NCI-H526 treated with DMSO at 0.1 percent for 48 hours (cell line): ENCODE data around the gene ZNF3.

Experiments used
- DNase-seq: peaks from one replicate; lab custom pipeline; 2025; lab: John Stamatoyannopoulos, UW

ZNF3 gene

DNA sequence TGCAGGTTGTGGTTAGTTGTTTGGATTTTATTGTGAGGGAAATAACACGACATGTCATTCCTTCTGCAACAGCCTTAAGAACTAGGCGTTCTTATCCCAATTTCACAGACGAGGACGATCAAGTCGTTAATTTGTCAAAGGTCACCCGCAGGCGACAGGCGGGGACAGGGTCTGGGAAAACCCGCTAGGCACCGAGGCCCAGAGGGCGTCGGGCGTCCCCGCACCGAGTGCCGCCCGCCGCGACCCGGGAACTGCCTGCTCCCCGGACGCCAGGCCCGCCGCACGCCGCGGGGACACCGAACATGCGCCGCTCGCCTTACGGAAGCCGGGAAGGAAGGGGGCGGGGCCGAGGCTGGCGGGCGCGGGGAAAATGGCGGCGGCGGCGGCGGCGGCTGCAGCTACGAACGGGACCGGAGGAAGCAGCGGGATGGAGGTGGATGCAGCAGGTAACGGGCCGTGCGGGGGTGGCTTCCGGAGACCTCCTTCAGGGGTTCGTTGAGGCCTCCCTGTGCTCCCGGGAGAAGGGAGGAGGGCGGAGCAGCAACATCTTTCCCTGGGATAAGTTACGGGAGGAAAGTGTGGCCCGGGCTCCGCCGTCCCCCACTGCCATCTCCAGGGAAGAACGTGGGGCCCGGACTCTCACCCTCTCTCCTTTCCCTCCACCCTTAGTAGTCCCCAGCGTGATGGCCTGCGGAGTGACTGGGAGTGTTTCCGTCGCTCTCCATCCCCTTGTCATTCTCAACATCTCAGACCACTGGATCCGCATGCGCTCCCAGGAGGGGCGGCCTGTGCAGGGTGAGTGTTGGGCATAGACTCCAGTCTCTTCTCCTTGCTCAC, 7.3 kb upstream of the ZNF3 start, which contains the start of gene COPS6:
Gene COPS6 (plus strand): TSS at position 349 of the 837 bp plus-strand sequence. CDS start 22 bp downstream, at position 371.
- peak; percentile 54 for DNase-seq

DNA sequence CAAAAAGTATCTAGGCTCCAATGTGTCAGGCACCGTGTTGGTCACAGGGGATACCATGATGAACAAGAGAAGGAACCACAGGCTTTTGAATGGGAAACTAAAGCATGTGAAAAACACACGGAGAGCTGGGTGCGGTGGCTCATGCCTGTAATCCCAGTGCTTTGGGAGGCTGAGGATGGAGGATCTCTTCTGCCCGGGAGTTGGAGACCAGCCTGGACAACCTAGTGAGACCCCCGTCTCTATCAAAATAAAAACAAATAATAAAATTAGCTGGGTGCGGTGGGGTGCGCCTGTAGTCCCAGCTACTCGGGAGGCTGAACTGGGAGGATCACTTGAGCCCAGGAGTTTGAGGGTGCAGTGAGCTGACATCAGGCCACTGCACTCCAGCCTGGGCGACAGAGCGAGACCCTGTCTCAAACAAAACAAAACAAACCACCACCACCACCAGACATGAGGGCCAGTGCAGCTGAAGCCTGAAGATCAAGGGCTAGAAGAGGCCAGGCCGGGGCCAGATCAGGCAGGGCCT, 6.6 kb upstream of the ZNF3 start:
- DNase-seq = no peak

DNA sequence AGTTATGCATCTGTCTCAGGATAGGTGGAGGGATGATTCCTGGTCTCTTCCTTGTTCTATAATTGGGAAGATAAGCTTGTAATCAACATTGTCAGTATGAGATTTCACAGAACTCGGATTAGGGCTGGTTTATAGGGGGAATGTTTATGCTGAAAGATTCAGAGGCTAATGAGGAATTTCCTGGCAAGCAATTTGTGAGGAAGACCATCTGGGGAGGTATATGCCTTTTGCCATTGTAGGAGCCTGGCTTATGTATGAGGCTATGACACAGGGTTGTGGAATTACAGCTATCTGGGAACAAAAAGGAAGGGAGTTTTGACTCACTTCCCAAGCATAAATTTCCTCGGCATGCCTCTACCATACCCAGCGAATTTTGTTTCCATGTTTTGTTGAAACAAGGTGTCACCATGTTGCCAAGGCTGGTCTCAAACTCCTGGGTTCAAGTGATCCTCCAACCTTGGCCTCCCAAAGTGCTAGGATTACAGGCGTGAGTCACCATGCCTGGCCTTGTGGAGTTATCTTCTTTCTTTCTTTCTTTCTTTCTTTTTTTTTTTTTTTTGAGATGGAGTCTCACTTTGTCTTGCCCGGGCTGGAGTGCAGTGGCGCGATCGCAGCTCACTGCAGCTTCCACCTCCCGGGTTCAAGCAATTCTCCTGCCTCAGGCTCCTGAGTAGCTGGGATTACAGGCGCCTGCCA, 5.7 kb upstream of the ZNF3 start:
- no peak for DNase-seq

DNA sequence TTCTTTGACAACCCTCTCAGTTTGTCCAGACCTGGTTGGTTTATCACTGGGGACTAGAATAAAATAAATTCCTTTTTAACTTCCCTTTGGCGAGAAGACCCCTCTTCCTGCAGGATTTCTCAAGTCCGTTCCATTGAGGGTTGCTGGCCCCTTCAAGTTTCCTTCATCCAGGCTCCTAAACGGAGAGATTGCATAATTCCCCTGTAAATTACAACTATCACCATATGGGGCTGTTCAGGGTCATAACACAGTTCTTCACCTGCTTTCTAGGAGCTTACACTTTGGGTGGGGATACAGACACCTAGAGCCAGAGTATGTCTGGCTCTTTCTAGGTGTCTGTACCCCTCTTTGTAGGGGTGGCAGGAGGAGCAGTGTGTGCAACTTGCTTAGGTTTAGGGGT, 4.0 kb upstream of the ZNF3 start:
- no peak for DNase-seq

DNA sequence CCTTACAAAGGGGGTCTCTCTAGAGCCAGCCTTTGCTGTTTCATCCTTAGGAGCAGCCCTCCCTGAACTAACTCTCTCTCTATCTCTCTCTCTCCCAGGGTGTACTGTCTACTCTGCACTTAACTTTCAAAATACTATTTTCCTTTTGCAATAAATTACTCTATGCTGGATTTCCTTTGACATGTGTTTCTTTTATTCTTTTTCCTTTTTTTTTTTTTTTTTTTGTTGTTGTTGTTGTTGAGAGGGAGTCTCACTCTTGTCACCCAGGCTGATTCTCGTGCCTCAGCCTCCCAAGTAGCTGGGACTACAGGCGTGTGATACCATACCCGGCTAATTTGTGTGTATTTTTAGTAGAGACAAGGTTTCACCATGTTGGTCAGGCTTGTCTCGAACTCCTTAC, 1.5 kb upstream of the ZNF3 start:
- DNase-seq = no peak

DNA sequence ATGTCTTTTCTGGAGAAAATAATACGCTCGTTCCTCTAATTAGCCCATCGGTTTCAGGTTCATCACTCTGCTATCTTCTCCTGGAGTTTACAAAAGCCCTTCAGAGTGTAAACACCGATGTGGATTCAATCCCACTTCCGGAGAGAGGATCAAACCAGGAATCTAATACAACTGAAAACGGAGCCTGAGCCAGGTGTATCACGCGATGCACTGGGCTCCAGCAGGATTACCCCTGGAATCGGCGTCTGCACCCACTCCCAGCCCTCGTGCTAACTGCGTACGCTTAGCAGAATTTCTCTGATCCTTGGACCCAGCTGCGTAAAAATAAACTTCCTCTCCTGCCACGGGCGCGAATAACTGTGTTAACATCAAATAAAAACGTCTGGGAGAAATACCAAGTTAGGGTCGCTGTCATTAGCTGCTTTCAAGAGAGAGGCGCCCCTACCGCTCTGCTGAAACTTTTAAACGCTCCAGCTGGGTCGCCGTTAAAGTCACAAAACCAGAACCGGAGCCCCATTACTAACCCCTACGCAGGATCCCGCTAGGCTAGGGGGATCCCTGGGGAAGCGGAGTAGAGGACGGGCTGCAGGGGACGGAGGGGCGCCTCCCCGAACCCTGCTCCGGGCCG, 502 bp downstream of the ZNF3 start:
- no peak for DNase-seq

DNA sequence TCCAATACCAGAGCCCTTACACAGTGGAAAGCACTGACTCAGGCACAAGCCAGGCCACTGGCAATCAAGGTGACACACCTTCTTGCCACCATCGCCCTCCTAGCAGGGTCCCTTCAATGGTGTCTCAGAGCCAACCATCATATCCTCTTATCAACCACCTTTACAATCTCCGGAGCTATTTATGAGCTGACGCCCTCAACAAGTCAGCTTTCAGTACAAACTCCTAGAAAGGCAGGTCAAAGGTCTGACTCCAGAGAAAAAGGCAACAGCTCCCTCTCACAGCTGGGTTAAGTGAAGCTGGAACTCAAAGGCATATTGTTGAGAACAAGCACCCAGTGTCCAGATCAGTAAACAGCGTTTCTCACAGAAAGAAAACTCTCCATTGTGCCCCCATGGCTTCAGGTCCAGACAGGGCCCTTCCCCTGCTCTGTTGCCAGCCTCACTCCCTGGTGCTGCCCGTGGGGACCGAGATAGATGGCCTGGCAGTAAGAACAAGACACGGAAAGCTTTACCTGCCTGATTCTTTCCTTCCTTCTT, 2.4 kb downstream of the ZNF3 start:
- no peak for DNase-seq

DNA sequence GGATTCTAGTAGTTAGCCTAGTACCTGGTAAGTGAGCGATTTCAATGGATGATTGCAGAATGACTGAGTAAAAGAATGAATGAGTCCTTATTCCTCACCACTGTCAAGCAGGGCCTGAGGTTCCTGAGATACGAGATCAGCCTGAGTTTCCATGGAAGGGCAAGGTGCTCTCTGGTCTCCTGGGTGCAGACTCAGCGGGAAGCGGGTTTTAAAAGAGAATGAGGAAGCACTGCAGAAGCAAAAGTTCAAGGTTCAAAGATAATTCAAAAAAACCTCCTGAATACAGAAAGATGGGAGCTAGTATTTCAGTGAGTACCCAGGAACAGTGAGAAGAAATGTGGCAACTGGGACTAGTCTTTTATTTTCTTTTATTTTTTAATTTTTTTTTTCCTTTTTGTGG, 4.3 kb downstream of the ZNF3 start:
- no peak for DNase-seq

DNA sequence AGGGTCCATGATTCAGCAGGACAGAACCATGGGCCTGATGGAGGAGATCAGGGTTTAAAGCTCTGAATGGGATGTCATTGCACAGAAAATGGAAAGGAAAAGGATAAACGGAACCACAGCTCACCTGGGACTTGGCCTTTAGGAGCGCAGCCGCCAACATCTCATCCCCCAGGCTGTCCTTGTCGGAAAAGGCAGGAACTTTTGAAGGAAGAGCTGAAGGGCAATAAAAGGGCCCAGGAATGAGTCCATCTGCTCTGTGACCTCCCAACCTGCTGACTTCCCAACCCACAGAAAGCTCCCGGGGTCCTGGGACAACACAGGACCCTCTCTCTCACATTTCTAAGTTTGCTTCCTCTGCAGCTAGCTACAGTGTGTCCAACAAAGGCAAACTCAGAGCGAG, 6.1 kb downstream of the ZNF3 start:
- DNase-seq = no peak

DNA sequence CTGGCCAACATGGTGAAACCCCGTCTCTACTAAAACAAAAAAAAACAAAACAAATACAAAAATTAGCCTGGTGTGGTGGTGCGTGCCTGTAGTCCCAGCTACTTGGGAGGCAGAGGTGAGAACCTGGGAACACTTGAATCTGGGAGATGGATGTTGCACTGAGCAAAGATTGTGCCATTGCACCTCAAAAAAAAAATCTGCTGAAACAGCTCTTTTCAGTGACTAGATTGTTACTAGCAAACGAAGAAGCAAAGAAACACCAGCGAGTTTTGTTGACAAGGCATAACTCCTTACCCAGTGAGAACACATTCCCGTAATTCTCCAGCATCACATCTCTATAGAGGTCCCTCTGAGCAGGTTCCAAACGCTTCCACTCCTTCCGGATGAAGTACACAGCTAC, 6.7 kb downstream of the ZNF3 start:
- no peak for DNase-seq

DNA sequence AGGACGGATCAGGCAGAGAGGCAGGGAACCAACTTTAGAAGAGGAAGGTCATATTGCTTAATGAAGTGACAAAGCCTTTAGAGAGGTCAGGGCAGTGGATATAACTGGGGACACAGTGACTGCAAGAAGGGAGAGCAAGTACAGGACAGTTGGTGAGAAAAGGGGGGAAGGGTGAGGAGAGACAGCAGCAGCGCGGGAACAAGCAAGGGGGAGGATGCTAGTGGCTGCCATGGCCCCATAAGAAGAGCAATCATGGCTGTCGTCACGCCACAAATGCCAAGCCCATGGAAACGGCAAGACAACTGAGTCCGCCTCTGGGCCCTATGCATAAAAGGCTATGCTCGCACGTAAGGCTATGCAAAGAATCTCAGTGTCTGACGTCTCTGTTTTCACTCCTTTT, 9.1 kb downstream of the ZNF3 start:
- DNase-seq = no peak

DNA sequence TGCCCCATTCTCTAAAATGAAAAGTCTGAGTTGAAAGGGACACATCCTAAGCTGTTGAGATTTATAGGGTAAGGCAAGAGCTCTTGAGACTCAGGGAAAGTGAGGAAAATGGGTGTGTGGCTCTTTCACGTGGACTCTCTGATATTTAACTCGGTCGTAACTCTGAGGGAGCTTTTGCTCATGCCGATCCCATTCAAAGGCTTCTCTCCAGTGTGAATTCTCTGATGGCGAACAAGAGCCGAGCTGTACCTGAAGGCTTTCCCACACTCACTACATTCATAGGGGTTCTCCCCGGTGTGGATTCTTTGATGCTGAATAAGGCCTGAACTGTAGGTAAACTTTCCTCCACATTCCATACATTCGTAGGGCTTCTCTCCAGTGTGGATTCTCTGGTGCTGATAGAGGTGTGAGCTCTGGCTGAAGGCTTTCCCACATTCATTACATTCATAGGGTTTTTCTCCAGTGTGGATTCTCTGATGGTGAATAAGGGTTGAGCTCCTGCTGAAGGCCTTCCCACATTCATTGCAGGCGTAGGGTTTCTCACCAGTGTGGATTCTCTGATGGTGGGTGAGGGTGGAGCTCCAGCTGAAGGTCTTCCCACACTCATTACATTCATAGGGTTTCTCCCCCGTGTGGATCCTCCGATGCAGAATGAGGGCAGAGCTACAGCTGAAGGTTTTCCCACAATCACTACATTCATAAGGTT, 10.4 kb downstream of the ZNF3 start:
- no peak for DNase-seq

DNA sequence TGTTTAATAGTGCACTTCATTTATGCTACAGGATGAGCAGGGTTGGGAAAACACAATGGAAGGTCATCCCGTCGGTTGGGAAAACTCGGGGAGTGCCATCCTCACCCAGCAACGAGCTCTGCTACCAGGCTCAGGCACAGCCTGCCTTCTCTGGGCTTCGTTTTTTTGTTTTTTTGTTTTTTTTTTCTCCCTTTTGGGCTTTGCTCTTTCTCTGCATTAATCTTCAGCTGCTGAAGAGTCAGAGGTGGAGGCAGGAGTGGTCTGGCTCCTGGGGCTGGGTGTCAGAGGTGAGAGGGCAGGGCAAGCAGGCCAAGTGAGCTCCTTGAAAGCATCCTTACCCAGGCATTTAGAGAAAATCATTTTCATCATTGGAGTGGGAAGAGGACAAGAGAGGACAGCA, 11.5 kb downstream of the ZNF3 start:
- DNase-seq = no peak

DNA sequence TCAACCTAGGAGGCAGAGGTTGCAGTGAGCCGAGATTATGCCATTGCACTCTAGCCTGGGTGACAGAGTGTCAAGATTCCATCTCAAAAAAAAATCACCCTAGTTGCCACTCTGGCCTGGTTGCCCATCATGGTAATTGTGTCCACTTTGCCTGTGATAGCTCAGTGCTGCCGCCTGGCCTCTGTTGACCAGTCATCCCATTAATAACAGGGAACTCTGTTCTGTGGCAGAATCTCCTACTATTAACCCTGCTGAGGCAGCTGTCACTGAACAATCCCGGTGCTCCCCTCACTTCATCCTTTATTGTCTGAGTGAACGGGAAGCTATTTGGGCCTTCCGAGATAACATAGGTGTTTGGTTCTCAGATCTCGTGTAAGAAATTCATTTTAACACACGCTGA, 14.6 kb downstream of the ZNF3 start:
- DNase-seq = no peak

DNA sequence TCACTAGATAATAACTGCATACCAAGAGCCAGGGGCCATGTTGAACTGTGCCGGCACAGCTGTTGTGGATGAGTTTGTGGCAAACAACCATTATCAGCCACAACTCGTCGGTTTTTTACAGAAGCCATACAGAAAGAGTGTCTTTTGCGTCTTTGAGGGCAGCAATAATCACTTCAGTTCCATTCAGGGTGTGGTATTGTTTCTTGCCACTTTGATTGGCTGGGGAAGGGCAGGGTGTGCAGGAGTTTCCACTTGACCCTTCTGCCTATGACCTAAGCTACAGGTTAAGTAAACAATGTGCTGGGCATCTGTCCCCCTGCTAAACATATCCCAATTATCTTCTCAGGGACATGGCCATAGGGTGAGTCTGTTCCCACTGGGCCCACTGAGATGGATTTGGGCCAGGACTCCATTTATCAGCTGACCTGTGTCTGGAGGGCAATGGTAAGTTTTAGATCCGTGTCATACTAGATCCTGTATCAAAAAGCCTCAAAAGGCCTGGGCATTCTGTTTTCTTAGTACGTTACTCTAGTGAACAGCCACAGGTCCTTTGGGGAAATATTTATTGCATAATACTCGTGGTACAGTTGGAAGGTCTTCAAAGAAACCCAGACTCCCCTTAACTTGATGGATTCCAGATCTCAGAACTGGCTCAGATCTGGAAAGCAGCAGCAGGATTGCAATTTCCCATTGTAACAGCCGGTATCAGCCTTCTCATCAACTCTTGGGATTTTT, 15.9 kb downstream of the ZNF3 start:
- no peak for DNase-seq

DNA sequence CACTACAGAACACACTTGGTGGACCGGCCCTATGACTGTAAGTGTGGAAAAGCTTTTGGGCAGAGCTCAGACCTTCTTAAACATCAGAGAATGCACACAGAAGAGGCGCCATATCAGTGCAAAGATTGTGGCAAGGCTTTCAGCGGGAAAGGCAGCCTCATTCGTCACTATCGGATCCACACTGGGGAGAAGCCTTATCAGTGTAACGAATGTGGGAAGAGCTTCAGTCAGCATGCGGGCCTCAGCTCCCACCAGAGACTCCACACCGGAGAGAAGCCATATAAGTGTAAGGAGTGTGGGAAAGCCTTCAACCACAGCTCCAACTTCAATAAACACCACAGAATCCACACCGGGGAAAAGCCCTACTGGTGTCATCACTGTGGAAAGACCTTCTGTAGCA, 17.4 kb downstream of the ZNF3 start:
- no peak for DNase-seq

DNA sequence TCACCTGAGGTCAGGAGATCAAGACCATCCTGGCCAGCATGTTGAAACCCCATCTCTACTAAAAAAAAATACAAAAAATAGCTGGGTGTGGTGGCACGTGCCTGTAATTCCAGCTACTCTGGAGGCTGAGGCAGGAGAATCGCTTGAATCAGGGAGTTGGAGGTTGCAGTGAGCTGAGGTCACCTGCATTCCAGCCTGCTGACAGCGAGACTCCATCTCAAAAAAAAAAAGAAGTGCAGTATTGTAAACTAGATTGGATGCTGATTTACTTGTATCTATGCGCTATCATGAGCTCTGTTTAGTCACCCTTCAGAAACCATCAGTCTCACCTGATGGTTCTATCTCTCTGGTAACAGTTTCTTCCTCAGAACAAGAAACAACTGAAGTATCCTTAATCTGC, 18.1 kb downstream of the ZNF3 start:
- DNase-seq = no peak

DNA sequence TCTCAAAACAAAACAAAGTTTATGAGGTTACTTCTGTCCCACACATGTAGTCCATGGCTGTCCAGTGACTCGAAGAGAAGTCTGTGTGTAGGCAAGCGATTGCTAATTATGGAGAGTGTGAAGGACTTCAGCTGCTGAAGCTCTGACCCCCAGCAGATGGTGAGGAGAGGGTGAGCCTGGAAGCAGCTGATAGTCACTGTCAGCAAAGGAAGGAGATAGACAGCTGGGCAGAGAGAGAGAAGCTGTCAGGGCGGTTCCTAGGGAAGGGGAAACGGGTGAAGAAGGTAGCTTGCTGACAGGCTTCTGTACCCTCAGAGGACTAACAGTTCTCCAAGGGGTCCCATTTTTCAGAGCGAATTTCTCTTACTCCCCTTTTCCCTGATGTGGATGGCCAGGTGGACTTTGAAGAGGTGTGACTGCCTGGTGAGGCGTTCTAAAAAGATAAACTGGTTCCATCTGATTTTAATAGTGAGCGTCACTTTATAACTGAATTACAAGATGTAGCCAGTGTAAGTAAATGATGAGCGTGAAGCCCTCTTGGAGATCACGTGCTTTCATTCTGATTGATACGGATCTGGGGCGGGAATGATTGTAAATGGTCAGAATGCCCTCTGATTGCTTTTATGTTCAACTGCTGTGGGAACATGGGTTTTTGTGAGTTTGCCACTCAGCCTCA, 19.9 kb downstream of the ZNF3 start:
- DNase-seq = no peak

DNA sequence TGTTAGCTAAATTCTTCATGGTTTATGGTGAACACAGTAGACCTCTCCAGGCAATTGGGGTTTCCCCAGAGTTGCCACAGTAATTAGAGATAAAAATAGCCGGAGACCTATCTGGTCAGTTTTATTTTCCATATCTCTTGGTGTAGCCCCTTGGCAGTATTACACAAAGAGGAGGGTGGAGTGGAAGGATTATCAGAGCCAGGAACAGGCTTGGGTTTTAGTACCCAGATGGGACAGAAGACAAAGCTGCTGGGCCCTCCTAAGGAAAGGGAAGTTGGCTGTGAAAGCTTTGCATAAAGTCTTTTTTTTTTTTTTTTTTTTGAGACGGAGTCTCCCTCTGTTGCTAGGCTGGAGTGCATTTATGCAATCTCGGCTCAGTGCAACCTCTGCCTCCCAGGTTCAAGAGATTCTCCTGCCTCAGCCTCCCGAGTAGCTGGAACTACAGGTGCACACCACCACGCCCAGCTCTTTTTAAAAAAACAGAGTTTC, 22.2 kb downstream of the ZNF3 start:
- DNase-seq = no peak

DNA sequence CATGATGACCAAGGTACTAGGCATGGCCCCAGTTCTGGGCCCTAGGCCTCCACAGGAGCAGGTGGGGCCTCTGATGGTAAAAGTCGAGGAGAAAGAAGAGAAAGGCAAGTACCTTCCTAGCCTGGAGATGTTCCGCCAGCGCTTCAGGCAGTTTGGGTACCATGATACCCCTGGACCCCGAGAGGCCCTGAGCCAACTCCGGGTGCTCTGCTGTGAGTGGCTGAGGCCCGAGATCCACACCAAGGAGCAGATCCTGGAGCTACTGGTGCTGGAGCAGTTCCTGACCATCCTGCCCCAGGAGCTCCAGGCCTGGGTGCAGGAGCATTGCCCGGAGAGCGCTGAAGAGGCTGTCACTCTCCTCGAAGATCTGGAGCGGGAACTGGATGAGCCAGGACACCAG, 24.5 kb downstream of the ZNF3 start:
- no peak for DNase-seq

DNA sequence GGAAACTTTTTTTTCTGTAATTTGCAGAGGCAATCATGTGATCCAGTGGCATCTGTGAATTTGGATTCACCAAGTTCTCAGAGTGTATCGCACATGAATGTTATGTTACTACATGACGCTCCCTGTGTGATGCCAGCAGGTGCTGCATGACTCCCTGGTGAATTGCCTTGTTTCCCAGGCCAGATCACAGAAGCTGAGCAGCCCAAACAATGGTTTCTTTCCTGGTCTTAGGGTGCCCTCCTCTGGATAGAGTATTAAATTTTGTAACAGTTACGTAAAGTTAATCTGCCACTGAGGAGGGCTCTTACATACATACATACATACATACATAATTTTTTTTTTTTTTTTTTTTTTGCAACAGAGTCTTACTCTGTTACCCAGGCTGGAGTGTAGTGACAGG, 28.3 kb downstream of the ZNF3 start:
- DNase-seq = peak; percentile 84
